A549 (cell line): ENCODE measurements around the gene NUTM2F.
"Not testable (repeated sequence)": the region's sequence is repeated elsewhere in the genome, so short reads cannot be mapped to it uniquely, and the experiment has no call there.

ENCODE experiments used
- CEBPB ChIP-seq, 2 experiments: fragments of >200 bp in 1 of 2; sonication (Bioruptor Twin) in 1 of 2; formaldehyde crosslinking in 1 of 2; IDR thresholded peaks; 2 replicates each; pipeline ENCODE4 v1.6.1; 2012 to 2016
- ESRRA ChIP-seq: fragments of 150-350 bp; IDR thresholded peaks from 2 replicates; pipeline ENCODE4 v1.6.1; 2014; ENCODE audit warnings: mild to moderate bottlenecking, low read length, borderline replicate concordance
- FOSB ChIP-seq: fragments of 250-450 bp; sonication (Bioruptor Pico); IDR thresholded peaks from 2 replicates; pipeline ENCODE4 v1.5.0; 2020; ENCODE audit warnings: mild to moderate bottlenecking, moderate library complexity
- GATA3 ChIP-seq: IDR thresholded peaks from 2 replicates; pipeline ENCODE4 v1.6.1; 2012; ENCODE audit warnings: borderline replicate concordance
- HDAC2 ChIP-seq: fragments of 200-600 bp; sonication (generic); IDR thresholded peaks from 2 replicates; pipeline ENCODE4 v1.6.1; 2016
- HEYL ChIP-seq: fragments of 250-450 bp; sonication (Bioruptor Pico); IDR thresholded peaks from 2 replicates; pipeline ENCODE4 v1.8.0; 2021; ENCODE audit warnings: mild to moderate bottlenecking, moderate library complexity
- POLR2A ChIP-seq: IDR thresholded peaks from 2 replicates; pipeline ENCODE4 v1.6.1; 2012; ENCODE audit warnings: mild to moderate bottlenecking, low read length
- RAD21 ChIP-seq, 2 experiments: fragments of >200 bp in 1 of 2; sonication (Bioruptor Twin) in 1 of 2; formaldehyde crosslinking in 1 of 2; IDR thresholded peaks in 1 of 2; conservative IDR thresholded peaks in 1 of 2; 2 replicates in 1 of 2; 3 replicates in 1 of 2; pipeline ENCODE4 v1.6.1; 2012 to 2018; ENCODE audit warnings: inconsistent platforms in 1 of 2
- REST ChIP-seq: fragments of 200-600 bp; sonication (generic); IDR thresholded peaks from 2 replicates; pipeline ENCODE4 v1.6.1; 2016; ENCODE audit warnings: antibody characterized with exemption, mild to moderate bottlenecking, moderate library complexity
- RFX5 ChIP-seq: fragments of 450-650 bp; IDR thresholded peaks from 2 replicates; pipeline ENCODE4 v1.7.1; 2014; ENCODE audit warnings: antibody characterized with exemption, mild to moderate bottlenecking, moderate library complexity
- SMC3 ChIP-seq: fragments of >200 bp; sonication (Bioruptor Twin); formaldehyde crosslinking; IDR thresholded peaks from 3 replicates; pipeline ENCODE4 v1.6.1; 2018; ENCODE audit warnings: inconsistent platforms
- ZFP36 ChIP-seq: fragments of 450-650 bp; IDR thresholded peaks from 2 replicates; pipeline ENCODE4 v1.6.1; 2014; ENCODE audit warnings: borderline replicate concordance; ENCODE audit not compliant: partially characterized antibody
- TF ChIP-seq, protein P1 (sequence below): fragments of >200 bp; sonication (Bioruptor Twin); formaldehyde crosslinking; IDR thresholded peaks from 3 replicates; pipeline ENCODE4 v1.5.1; 2016
- TF ChIP-seq, protein P2 (sequence below): IDR thresholded peaks from 2 replicates; pipeline ENCODE4 v1.6.1; 2012

GRCh38 chr9:94357158-94357557 lies 28.7 kb upstream of the NUTM2F start:
- TF ChIP-seq HDAC2; HEYL (CRISPR knock-in tag); SMC3; POLR2A; RFX5; ESRRA; CEBPB (IDR thresholded peaks at IDR 0.05); GATA3; FOSB (CRISPR knock-in tag); RAD21 (conservative IDR thresholded peaks at IDR 0.05 in 1 of 2, IDR thresholded peaks at IDR 0.05 in 1 of 2); REST; ZFP36: not testable (repeated sequence)
- TF ChIP-seq, protein P1, sequence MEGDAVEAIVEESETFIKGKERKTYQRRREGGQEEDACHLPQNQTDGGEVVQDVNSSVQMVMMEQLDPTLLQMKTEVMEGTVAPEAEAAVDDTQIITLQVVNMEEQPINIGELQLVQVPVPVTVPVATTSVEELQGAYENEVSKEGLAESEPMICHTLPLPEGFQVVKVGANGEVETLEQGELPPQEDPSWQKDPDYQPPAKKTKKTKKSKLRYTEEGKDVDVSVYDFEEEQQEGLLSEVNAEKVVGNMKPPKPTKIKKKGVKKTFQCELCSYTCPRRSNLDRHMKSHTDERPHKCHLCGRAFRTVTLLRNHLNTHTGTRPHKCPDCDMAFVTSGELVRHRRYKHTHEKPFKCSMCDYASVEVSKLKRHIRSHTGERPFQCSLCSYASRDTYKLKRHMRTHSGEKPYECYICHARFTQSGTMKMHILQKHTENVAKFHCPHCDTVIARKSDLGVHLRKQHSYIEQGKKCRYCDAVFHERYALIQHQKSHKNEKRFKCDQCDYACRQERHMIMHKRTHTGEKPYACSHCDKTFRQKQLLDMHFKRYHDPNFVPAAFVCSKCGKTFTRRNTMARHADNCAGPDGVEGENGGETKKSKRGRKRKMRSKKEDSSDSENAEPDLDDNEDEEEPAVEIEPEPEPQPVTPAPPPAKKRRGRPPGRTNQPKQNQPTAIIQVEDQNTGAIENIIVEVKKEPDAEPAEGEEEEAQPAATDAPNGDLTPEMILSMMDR, result not testable (repeated sequence)
- TF ChIP-seq, protein P2, sequence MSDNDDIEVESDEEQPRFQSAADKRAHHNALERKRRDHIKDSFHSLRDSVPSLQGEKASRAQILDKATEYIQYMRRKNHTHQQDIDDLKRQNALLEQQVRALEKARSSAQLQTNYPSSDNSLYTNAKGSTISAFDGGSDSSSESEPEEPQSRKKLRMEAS, result not testable (repeated sequence)
